Hair follicle dermal papilla cell (primary cell): ENCODE measurements around the gene CEACAM6. TPM values are rescaled to one million over a fixed set of nuclear protein-coding genes. Genes with fewer than 3 reads are reported as not detected.

ENCODE experiments used
- total RNA-seq: library from RNA; depleted of rRNA; stranded (reverse); fragments of >200 nt; gene quantifications from 2 replicates; pipeline ENCODE4 v1.2.3, GENCODE V29; 2012

CEACAM6 gene
- total RNA-seq: not detected in 2 replicates

GRCh38 chr19:41755328-41755913 lies at the start of gene CEACAM6:
TSS of gene CEACAM6 (plus strand) at chr19:41755530. CDS start at chr19:41755639, 109 bp downstream.

GRCh38 chr19:41708481-41708880 lies 46.8 kb upstream of the CEACAM6 start, which contains the start of gene CEACAM5:
TSS of gene CEACAM5 (plus strand) at chr19:41708626. CDS start at chr19:41708732, 106 bp downstream.

GRCh38 chr19:41796362-41796761 lies 41.0 kb downstream of the CEACAM6 start, which contains the start of gene CEACAM3:
TSS of gene CEACAM3 (plus strand) at chr19:41796587. CDS start at chr19:41796678, 91 bp downstream.

Other genes starting within 250 kb of the CEACAM6 start
- not detected in 2 replicates for gene CEACAM21, start 179.4 kb upstream of the CEACAM6 start, total RNA-seq
- gene CEACAM4, start 128.5 kb upstream of the CEACAM6 start, total RNA-seq: not detected in 2 replicates
- gene CEACAM7, start 67.3 kb upstream of the CEACAM6 start, total RNA-seq: not detected in 2 replicates
- gene CEACAM5, start 46.9 kb upstream of the CEACAM6 start, total RNA-seq: not detected in 2 replicates
- not detected in 2 replicates for gene CEACAM3, start 41.1 kb downstream of the CEACAM6 start, total RNA-seq
- gene LYPD4, start 89.2 kb downstream of the CEACAM6 start, total RNA-seq: not detected in 2 replicates
- not detected in 2 replicates for gene DMRTC2, start 89.5 kb downstream of the CEACAM6 start, total RNA-seq
- 446 and 467 TPM in 2 replicates for gene RPS19, start 104.7 kb downstream of the CEACAM6 start, total RNA-seq
- gene CD79A, start 121.7 kb downstream of the CEACAM6 start, total RNA-seq: 0.12 TPM in 1 of 2 replicates, not detected in the other
- 48.1 and 49.5 TPM in 2 replicates for gene ARHGEF1, start 127.7 kb downstream of the CEACAM6 start, total RNA-seq
- gene ERFL, start 172.9 kb downstream of the CEACAM6 start, total RNA-seq: not detected in 2 replicates
- gene RABAC1, start 203.8 kb downstream of the CEACAM6 start, total RNA-seq: 109 and 121 TPM in 2 replicates
- gene ATP1A3, start 238.7 kb downstream of the CEACAM6 start, total RNA-seq: not detected in 2 replicates